ENCODE results near the gene PHOX2B. TPM values are rescaled to one million over a fixed set of nuclear protein-coding genes. Genes with fewer than 3 reads are reported as not detected.
"Not testable (repeated sequence)": the region's sequence is repeated elsewhere in the genome, so short reads cannot be mapped to it uniquely, and the experiment has no call there.

The PHOX2B gene
- polyA plus RNA-seq, 6 donors from 2014 or later: not detected

- peaks cover 4 to 10% (median 6%) of the 10 kb centered on the region in 7 donors for H3K9me3 Mint-ChIP-seq
- H3K36me3 Mint-ChIP-seq: no peaks in the 10 kb centered on the region
- H3K27me3 Mint-ChIP-seq: peaks cover 4 to 18% (median 13%) of the 10 kb centered on the region in 3 donors
- DNase-seq (no peak), ATAC-seq (ENCODE audit: low read depth in 2 of 2) (no peak)
- H3K4me1 Mint-ChIP-seq: no peaks in the 10 kb centered on the region
- no peak overlapping the region for H3K4me3 Mint-ChIP-seq
- H3K27ac Mint-ChIP-seq: peak overlapping the region in 1 of 6 donors; percentile 20
These were observed 33.4 kb downstream of the PHOX2B start for GRCh38 chr4:41715155-41715554.

DNA sequence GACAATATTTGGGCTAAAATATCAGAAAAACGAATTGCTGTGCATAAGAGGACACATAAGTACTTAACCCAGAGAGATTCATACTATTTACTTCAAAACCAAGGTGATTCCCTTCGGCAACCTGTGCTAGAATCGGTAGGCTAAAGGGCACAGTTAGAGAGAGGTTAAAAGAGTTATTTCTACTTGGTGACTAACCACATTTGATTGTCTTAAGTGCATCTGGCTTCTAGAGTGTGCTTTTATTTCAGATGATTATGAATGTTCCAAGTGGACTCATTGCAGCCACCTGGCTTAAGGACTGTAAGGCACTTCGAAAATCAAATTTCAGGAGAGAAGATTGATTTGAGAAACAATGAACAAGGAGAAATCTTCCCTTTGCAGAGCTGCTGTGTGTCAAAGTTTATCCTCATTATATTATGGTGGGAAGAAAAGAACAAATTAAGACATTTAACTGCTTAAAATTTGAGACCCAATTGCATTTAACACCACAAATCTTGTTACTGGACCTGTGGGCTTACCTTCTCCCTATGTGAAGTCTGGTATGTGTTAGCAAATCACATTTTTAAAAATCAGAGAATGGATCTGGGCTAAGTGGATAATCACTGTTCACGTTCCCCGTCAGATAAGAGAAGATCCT, 34.0 kb downstream of the PHOX2B start:
- Mint-ChIP-seq H3K27ac (no peak overlapping the region), H3K36me3 (no peaks in the 10 kb centered on the region), H3K9me3 (peaks cover 0 to 7% (median 5%) of the 10 kb centered on the region in 7 donors), H3K4me3 (no peak overlapping the region), H3K27me3 (peaks cover 0 to 13% (median 8%) of the 10 kb centered on the region in 3 donors), H3K4me1 (no peaks in the 10 kb centered on the region)
- ATAC-seq (ENCODE audit: low read depth in 2 of 2) (no peak), DNase-seq (no peak)

- no peaks in the 10 kb centered on the region for H3K4me1 Mint-ChIP-seq
- DNase-seq (no peak), ATAC-seq (ENCODE audit: low read depth in 2 of 2) (no peak)
- H3K27ac Mint-ChIP-seq: no peak overlapping the region
- H3K9me3 Mint-ChIP-seq: peaks cover 0 to 7% (median 5%) of the 10 kb centered on the region in 7 donors
- H3K36me3 Mint-ChIP-seq: no peaks in the 10 kb centered on the region
- no peak overlapping the region for H3K4me3 Mint-ChIP-seq
- peaks cover under 1 to 10% (median 7%) of the 10 kb centered on the region in 3 donors for H3K27me3 Mint-ChIP-seq
These were observed 34.8 kb downstream of the PHOX2B start for GRCh38 chr4:41713768-41714167.

DNA sequence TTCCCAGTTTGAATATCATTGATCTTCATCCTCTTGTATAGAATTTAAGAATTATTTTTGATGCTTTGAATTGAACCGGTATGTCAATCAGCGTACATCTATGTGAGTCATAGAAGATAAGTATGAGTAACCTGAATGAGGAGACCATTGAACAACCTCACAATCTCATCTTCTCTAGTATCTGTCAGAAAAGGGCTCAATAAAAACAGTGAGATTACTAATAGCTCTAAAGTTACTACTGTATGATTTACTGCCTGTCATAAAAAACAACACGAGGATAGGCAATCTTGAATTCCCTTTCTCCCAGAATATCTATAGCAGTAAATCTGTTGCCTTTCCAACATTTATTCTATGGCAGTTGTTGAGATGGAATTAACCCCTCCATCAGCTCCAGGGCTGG, 36.1 kb downstream of the PHOX2B start:
- no peak overlapping the region for H3K27ac Mint-ChIP-seq
- H3K9me3 Mint-ChIP-seq: peaks cover 0 to 7% (median 5%) of the 10 kb centered on the region in 7 donors
- H3K4me1 Mint-ChIP-seq: no peaks in the 10 kb centered on the region
- ATAC-seq (ENCODE audit: low read depth in 2 of 2): no peak
- H3K27me3 Mint-ChIP-seq: peaks cover 6 to 10% (median 9%) of the 10 kb centered on the region in 3 donors
- H3K4me3 Mint-ChIP-seq: no peak overlapping the region
- no peaks in the 10 kb centered on the region for H3K36me3 Mint-ChIP-seq
- no peak for DNase-seq

- H3K27me3 Mint-ChIP-seq: peaks cover 6 to 10% (median 9%) of the 10 kb centered on the region in 3 donors
- H3K36me3 Mint-ChIP-seq; H3K9me3 Mint-ChIP-seq; H3K4me1 Mint-ChIP-seq; H3K27ac Mint-ChIP-seq; DNase-seq; ATAC-seq (ENCODE audit: low read depth in 2 of 2); H3K4me3 Mint-ChIP-seq: not testable (repeated sequence)
These were observed 36.9 kb downstream of the PHOX2B start for GRCh38 chr4:41711654-41712053.

DNA sequence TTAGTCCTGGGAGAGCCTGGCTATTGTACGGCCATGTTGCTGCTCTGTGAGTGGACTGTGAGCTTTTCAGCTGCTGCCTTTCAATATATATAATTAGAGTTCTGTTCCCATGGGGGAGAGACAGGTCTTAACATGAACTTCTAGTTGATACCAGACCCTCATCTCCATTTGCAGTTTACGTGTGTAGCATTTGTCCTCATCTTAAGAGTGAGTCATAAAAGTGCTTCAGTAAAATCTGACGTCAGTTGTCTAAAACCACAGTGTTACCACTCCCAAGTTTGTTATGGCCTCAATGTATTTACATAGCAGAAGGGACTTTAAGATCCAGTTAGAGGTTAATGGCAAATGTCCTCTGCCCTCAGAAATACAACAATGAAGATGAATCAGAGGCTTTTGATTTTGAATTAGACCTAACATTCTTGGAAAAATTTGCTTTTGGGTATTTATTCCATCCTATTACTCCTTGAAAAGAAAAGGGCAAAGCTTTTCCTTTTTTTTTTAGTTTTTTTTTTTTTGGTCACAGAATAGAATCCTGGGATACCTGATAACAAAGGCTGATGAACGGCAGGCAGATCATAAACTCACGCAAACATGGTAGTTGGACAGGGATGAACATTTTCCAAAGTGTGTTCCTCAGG, 38.6 kb downstream of the PHOX2B start:
- peaks cover 0 to 14% (median 6%) of the 10 kb centered on the region in 7 donors for H3K9me3 Mint-ChIP-seq
- H3K27ac Mint-ChIP-seq: no peak overlapping the region
- H3K27me3 Mint-ChIP-seq: peaks cover 4 to 19% (median 10%) of the 10 kb centered on the region in 3 donors
- no peak overlapping the region for H3K4me3 Mint-ChIP-seq
- DNase-seq: no peak
- H3K36me3 Mint-ChIP-seq: no peaks in the 10 kb centered on the region
- H3K4me1 Mint-ChIP-seq: no peaks in the 10 kb centered on the region
- ATAC-seq (ENCODE audit: low read depth in 2 of 2): no peak

- DNase-seq (no peak), ATAC-seq (ENCODE audit: low read depth in 2 of 2) (no peak)
- Mint-ChIP-seq H3K4me1 (no peaks in the 10 kb centered on the region), H3K4me3 (no peak overlapping the region), H3K36me3 (no peaks in the 10 kb centered on the region), H3K27me3 (peaks cover 8 to 33% (median 20%) of the 10 kb centered on the region in 3 donors), H3K9me3 (peaks cover 0 to 10% (median 3%) of the 10 kb centered on the region in 7 donors), H3K27ac (no peak overlapping the region)
These were observed 44.7 kb downstream of the PHOX2B start for GRCh38 chr4:41703785-41704184.

DNA sequence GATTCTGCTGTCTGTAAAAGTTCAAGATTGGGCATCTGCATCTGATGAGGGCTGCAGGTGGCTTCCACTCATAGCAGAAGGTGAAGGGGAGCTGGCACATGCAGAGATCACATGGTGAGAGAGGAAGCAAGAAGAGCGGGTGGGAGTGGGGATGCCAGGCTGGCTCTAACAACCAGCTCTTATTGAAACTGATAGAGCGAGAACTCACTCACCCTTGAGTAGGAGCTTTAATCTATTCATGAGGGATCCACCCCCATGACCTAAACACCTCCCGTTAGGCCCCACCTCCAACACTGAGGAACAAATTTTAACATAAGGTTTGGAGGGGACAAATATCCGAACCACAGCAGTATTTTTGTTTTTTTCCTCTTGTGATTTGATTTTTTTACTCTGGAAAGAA, 45.8 kb downstream of the PHOX2B start:
- peaks cover 0 to 10% (median 3%) of the 10 kb centered on the region in 7 donors for H3K9me3 Mint-ChIP-seq
- H3K27me3 Mint-ChIP-seq: peaks cover 8 to 29% (median 22%) of the 10 kb centered on the region in 3 donors
- no peaks in the 10 kb centered on the region for H3K36me3 Mint-ChIP-seq
- no peaks in the 10 kb centered on the region for H3K4me1 Mint-ChIP-seq
- no peak overlapping the region for H3K27ac Mint-ChIP-seq
- H3K4me3 Mint-ChIP-seq: no peak overlapping the region
- ATAC-seq (ENCODE audit: low read depth in 2 of 2) (no peak), DNase-seq (no peak)

- H3K27ac Mint-ChIP-seq: no peak overlapping the region
- H3K27me3 Mint-ChIP-seq: peaks cover 11 to 31% (median 22%) of the 10 kb centered on the region in 3 donors
- H3K9me3 Mint-ChIP-seq: peaks cover 0 to 10% (median 3%) of the 10 kb centered on the region in 7 donors
- no peaks in the 10 kb centered on the region for H3K36me3 Mint-ChIP-seq
- no peak for ATAC-seq (ENCODE audit: low read depth in 2 of 2)
- H3K4me3 Mint-ChIP-seq: no peak overlapping the region
- H3K4me1 Mint-ChIP-seq: no peaks in the 10 kb centered on the region
- no peak for DNase-seq
These were observed 46.5 kb downstream of the PHOX2B start for GRCh38 chr4:41701983-41702382.

DNA sequence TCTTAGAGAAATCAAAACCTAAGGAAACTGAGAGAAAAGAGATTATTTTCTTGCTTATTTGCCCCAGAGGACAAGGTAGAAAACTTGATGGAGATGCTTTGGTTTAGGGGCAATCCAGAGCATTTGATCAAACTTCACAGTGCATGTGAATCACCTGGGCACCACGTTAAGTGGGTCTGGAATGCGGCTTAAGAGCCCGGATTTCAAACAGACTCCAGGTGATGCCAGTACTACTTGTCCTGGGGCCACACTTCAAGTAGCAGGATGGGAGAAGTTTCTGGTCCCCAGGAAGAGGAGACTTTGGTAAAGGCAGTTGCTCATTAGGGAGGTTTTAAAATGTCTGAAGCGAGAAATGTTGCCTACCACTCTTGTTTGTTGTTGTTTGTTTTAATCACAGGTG, 51.8 kb downstream of the PHOX2B start:
- Mint-ChIP-seq H3K27me3 (peaks cover 8 to 9% (median 9%) of the 10 kb centered on the region in 3 donors), H3K4me1 (no peaks in the 10 kb centered on the region), H3K4me3 (no peak overlapping the region), H3K9me3 (no peaks in the 10 kb centered on the region), H3K36me3 (no peaks in the 10 kb centered on the region), H3K27ac (peak overlapping the region in 1 of 6 donors; percentile 8)
- ATAC-seq (ENCODE audit: low read depth in 2 of 2) (no peak), DNase-seq (no peak)

GRCh38 chr4:41696131-41696530, 52.4 kb downstream of the PHOX2B start:
- H3K27ac Mint-ChIP-seq: no peak overlapping the region
- no peaks in the 10 kb centered on the region for H3K4me1 Mint-ChIP-seq
- no peaks in the 10 kb centered on the region for H3K9me3 Mint-ChIP-seq
- no peak for ATAC-seq (ENCODE audit: low read depth in 2 of 2)
- no peaks in the 10 kb centered on the region for H3K36me3 Mint-ChIP-seq
- DNase-seq: no peak
- no peak overlapping the region for H3K4me3 Mint-ChIP-seq
- peaks cover 8 to 9% (median 9%) of the 10 kb centered on the region in 3 donors for H3K27me3 Mint-ChIP-seq

Other genes starting within 250 kb of the PHOX2B start
- not detected for gene LIMCH1, start 210.6 kb downstream of the PHOX2B start, polyA plus RNA-seq (ENCODE audit: low read depth in 6 of 6)
- 10 to 100 TPM in 4 of 6 donors, 1 to 10 TPM in 2; 6.9 to 16.7 (median 14.0) TPM for gene TMEM33, start 186.7 kb upstream of the PHOX2B start, polyA plus RNA-seq (ENCODE audit: low read depth in 6 of 6)
- gene DCAF4L1, start 233.0 kb upstream of the PHOX2B start, polyA plus RNA-seq (ENCODE audit: low read depth in 6 of 6): under 1 TPM in 1 of 6 donors, not detected in 5; 0.08 TPM
- 10 to 100 TPM; 35.3 to 48.6 (median 41.5) TPM for gene SLC30A9, start 241.8 kb upstream of the PHOX2B start, polyA plus RNA-seq (ENCODE audit: low read depth in 6 of 6)

All from naive B cell (primary cell).